HFFc6 (cell line): Measurements from ENCODE around the gene PAPPA. TPM values are rescaled to one million over a fixed set of nuclear protein-coding genes. Genes with fewer than 3 reads are reported as not detected.

Experiments
- DNase-seq: peaks from one replicate; pipeline ENCODE4 v3.0.0-alpha.2; 2018
- H3K27ac Mint-ChIP-seq: 2 replicates; pipeline ENCODE4 v1.8.0; 2020; ENCODE audit warnings: mild to moderate bottlenecking, mixed read lengths
- H3K27me3 Mint-ChIP-seq: 2 replicates; pipeline ENCODE4 v1.8.0; 2021; ENCODE audit warnings: mild to moderate bottlenecking, moderate library complexity, mixed read lengths; ENCODE audit not compliant: insufficient read depth
- H3K36me3 Mint-ChIP-seq: 2 replicates; pipeline ENCODE4 v1.8.0; 2021; ENCODE audit warnings: low read depth, mixed read lengths
- H3K4me1 Mint-ChIP-seq: 2 replicates; pipeline ENCODE4 v1.8.0; 2020; ENCODE audit warnings: low read depth, mixed read lengths
- H3K4me3 Mint-ChIP-seq: 2 replicates; pipeline ENCODE4 v1.8.0; 2020; ENCODE audit warnings: mild to moderate bottlenecking, moderate library complexity, mixed read lengths
- H3K9me3 Mint-ChIP-seq: 2 replicates; pipeline ENCODE4 v1.8.0; 2020; ENCODE audit warnings: mild to moderate bottlenecking, mixed read lengths
- CTCF ChIP-seq: fragments of 200-600 bp; sonication (generic); IDR thresholded peaks from 2 replicates; pipeline ENCODE4 v1.5.0; 2021; ENCODE audit warnings: antibody characterized with exemption, mild to moderate bottlenecking
- total RNA-seq, 6 experiments: library from RNA; stranded (reverse); fragmentation: NEBNext Ultra II Directional; extraction: Animal tissue kit (Norgen Biotek cat#: 25700); gene quantifications; 2 replicates in 1 of 6; 3 replicates in 5 of 6; pipeline ENCODE4 v1.2.3, GENCODE V29; 2021

Gene PAPPA
- total RNA-seq, 6 experiments from 2014 or later, result 8.2 to 13.2 (median 12.3) TPM

- Mint-ChIP-seq H3K4me3 (no peak overlapping the region), H3K9me3 (no peaks in the 10 kb centered on the region), H3K27ac (no peak overlapping the region), H3K36me3 (peaks cover 5% of the 10 kb centered on the region; the same call in 1 of the 2 replicates), H3K27me3 (no peaks in the 10 kb centered on the region; the same call in none of the 2 replicates), H3K4me1 (no peaks in the 10 kb centered on the region)
- no peak for TF ChIP-seq CTCF
- no peak for DNase-seq
Measured at GRCh38 chr9:116251366-116251765, 97.8 kb downstream of the PAPPA start.

- no peaks in the 10 kb centered on the region; the same call in 1 of the 2 replicates for H3K27me3 Mint-ChIP-seq
- no peak overlapping the region; the same call in 1 of the 2 replicates for H3K27ac Mint-ChIP-seq
- H3K36me3 Mint-ChIP-seq, result no peaks in the 10 kb centered on the region
- TF ChIP-seq CTCF, result no peak
- peaks cover 5% of the 10 kb centered on the region for H3K4me1 Mint-ChIP-seq
- no peaks in the 10 kb centered on the region for H3K9me3 Mint-ChIP-seq
- no peak overlapping the region for H3K4me3 Mint-ChIP-seq
- no peak for DNase-seq
Measured at GRCh38 chr9:116260531-116260930, 106.9 kb downstream of the PAPPA start.

GRCh38 chr9:116262448-116262847 is 108.9 kb downstream of the PAPPA start:
- Mint-ChIP-seq H3K36me3 (no peaks in the 10 kb centered on the region), H3K9me3 (no peaks in the 10 kb centered on the region), H3K4me1 (peaks cover 15% of the 10 kb centered on the region), H3K27me3 (no peaks in the 10 kb centered on the region), H3K27ac (no peak overlapping the region), H3K4me3 (no peak overlapping the region)
- no peak for TF ChIP-seq CTCF
- no peak for DNase-seq

GRCh38 chr9:116264361-116264760 is 110.8 kb downstream of the PAPPA start:
- H3K27ac Mint-ChIP-seq, result no peak overlapping the region
- no peaks in the 10 kb centered on the region for H3K27me3 Mint-ChIP-seq
- H3K4me1 Mint-ChIP-seq, result peaks cover 22% of the 10 kb centered on the region
- no peak for TF ChIP-seq CTCF
- no peak for DNase-seq
- no peaks in the 10 kb centered on the region for H3K9me3 Mint-ChIP-seq
- H3K36me3 Mint-ChIP-seq, result peaks cover 6% of the 10 kb centered on the region; the same call in 1 of the 2 replicates
- no peak overlapping the region for H3K4me3 Mint-ChIP-seq

GRCh38 chr9:116267021-116267420 is 113.4 kb downstream of the PAPPA start:
- no peaks in the 10 kb centered on the region for H3K9me3 Mint-ChIP-seq
- peaks cover 27% of the 10 kb centered on the region for H3K4me1 Mint-ChIP-seq
- TF ChIP-seq CTCF, result no peak
- peak overlapping the region; percentile 16; the same call in 1 of the 2 replicates for H3K27ac Mint-ChIP-seq
- peaks cover 25% of the 10 kb centered on the region for H3K36me3 Mint-ChIP-seq
- peak; percentile 63 for DNase-seq
- no peak overlapping the region for H3K4me3 Mint-ChIP-seq
- H3K27me3 Mint-ChIP-seq, result no peaks in the 10 kb centered on the region

GRCh38 chr9:116269250-116269649 is 115.7 kb downstream of the PAPPA start:
- H3K27me3 Mint-ChIP-seq, result no peaks in the 10 kb centered on the region
- H3K4me1 Mint-ChIP-seq, result peaks cover 33% of the 10 kb centered on the region

More at GRCh38 chr9:116269250-116269649, 115.7 kb downstream of the PAPPA start:
- Mint-ChIP-seq H3K27ac (no peak overlapping the region), H3K36me3 (peaks cover 39% of the 10 kb centered on the region), H3K9me3 (no peaks in the 10 kb centered on the region), H3K4me3 (no peak overlapping the region)
- no peak for DNase-seq
- no peak for TF ChIP-seq CTCF
